ENCODE measurements around the gene NBPF4.
"Not testable (repeated sequence)": the region's sequence is repeated elsewhere in the genome, so short reads cannot be mapped to it uniquely, and the experiment has no call there.

DNA sequence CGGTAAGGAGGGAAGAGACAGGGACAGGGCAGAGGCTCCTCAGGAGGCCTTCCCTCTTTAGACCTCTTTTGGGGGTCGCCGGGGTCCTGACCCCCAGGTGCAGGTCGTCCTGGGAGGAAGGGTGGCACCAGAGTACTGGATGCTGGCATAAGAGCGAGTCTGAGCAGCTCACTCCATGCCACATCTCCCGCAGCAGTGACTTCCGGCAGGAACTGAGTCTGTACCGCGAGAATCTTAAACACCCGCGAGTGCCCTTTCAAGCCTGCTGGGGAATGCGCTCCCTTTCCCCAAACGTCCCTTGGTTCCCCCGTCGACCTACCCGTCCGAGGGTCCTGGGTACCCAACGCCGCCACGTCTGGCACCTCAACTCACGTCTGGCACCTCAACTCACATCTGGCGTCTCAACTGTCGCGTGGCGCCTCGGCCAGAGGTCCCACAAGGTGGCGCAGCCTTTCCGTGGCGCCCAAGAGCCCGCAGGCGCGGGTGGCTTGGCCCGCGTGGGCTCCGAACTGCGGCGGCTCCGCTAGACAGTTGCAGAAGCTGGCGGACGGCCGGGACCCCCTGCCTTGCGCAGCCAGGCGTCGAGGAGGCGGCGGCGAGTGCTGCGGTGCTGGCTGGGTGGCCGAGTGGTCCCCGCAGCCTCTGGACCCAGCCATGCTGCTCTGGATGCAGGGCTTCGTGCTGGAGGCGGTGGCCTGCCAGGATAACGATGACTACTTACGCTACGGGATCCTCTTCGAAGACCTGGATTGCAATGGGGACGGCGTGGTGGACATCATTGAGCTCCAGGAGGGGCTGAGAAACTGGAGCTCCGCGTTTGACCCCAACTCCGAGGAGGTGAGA, 28.8 kb upstream of the NBPF4 start:
- TF ChIP-seq CTCF (IDR thresholded peaks at IDR 0.05 in 2 of 3, conservative IDR thresholded peaks at IDR 0.05 in 1 of 3; ENCODE audit: control insufficient read depth in 2 of 3, extremely low read depth in 1 of 3, insufficient read depth in 1 of 3, low read depth in 3 of 3, low read length in 3 of 3); NKRF (conservative IDR thresholded peaks at IDR 0.05); POLR2AphosphoS5 (IDR thresholded peaks at IDR 0.05; ENCODE audit: low read length); JUND (IDR thresholded peaks at IDR 0.05; ENCODE audit: low read depth, low read length); RAD21 (IDR thresholded peaks at IDR 0.05; ENCODE audit: insufficient read depth, low read depth, low read length); RELA (IDR thresholded peaks at IDR 0.05; ENCODE audit: borderline replicate concordance, partially characterized antibody); SIN3A (IDR thresholded peaks at IDR 0.05; ENCODE audit: low read depth, low read length); REST (IDR thresholded peaks at IDR 0.05; ENCODE audit: low read depth, low read length); EZH2 (IDR thresholded peaks at IDR 0.05; ENCODE audit: borderline replicate concordance, control insufficient read depth, low read depth, low read length); ATF2 (IDR thresholded peaks at IDR 0.05; ENCODE audit: low read length); IRF3 (IDR thresholded peaks at IDR 0.05); EP300 (IDR thresholded peaks at IDR 0.05; ENCODE audit: borderline replicate concordance in 1 of 2, control insufficient read depth in 1 of 2, low read depth in 2 of 2, low read length in 2 of 2); POLR2A (IDR thresholded peaks at IDR 0.05; ENCODE audit: low read depth, low read length): not testable (repeated sequence)
- TF ChIP-seq, protein P1, sequence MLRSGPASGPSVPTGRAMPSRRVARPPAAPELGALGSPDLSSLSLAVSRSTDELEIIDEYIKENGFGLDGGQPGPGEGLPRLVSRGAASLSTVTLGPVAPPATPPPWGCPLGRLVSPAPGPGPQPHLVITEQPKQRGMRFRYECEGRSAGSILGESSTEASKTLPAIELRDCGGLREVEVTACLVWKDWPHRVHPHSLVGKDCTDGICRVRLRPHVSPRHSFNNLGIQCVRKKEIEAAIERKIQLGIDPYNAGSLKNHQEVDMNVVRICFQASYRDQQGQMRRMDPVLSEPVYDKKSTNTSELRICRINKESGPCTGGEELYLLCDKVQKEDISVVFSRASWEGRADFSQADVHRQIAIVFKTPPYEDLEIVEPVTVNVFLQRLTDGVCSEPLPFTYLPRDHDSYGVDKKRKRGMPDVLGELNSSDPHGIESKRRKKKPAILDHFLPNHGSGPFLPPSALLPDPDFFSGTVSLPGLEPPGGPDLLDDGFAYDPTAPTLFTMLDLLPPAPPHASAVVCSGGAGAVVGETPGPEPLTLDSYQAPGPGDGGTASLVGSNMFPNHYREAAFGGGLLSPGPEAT (IDR thresholded peaks at IDR 0.05; ENCODE audit: low read depth), result not testable (repeated sequence)
